DMS153 treated with DMSO at 0.1 percent for 48 hours (cell line): ENCODE measurements around the gene THOC1.
"Not testable (repeated sequence)": the region's sequence is repeated elsewhere in the genome, so short reads cannot be mapped to it uniquely, and the experiment has no call there.

Experiments used
- DNase-seq: peaks from one replicate; lab custom pipeline; 2025; ENCODE audit not compliant: unreplicated experiment; lab: John Stamatoyannopoulos, UW

Gene THOC1, protein sequence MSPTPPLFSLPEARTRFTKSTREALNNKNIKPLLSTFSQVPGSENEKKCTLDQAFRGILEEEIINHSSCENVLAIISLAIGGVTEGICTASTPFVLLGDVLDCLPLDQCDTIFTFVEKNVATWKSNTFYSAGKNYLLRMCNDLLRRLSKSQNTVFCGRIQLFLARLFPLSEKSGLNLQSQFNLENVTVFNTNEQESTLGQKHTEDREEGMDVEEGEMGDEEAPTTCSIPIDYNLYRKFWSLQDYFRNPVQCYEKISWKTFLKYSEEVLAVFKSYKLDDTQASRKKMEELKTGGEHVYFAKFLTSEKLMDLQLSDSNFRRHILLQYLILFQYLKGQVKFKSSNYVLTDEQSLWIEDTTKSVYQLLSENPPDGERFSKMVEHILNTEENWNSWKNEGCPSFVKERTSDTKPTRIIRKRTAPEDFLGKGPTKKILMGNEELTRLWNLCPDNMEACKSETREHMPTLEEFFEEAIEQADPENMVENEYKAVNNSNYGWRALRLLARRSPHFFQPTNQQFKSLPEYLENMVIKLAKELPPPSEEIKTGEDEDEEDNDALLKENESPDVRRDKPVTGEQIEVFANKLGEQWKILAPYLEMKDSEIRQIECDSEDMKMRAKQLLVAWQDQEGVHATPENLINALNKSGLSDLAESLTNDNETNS

DNA sequence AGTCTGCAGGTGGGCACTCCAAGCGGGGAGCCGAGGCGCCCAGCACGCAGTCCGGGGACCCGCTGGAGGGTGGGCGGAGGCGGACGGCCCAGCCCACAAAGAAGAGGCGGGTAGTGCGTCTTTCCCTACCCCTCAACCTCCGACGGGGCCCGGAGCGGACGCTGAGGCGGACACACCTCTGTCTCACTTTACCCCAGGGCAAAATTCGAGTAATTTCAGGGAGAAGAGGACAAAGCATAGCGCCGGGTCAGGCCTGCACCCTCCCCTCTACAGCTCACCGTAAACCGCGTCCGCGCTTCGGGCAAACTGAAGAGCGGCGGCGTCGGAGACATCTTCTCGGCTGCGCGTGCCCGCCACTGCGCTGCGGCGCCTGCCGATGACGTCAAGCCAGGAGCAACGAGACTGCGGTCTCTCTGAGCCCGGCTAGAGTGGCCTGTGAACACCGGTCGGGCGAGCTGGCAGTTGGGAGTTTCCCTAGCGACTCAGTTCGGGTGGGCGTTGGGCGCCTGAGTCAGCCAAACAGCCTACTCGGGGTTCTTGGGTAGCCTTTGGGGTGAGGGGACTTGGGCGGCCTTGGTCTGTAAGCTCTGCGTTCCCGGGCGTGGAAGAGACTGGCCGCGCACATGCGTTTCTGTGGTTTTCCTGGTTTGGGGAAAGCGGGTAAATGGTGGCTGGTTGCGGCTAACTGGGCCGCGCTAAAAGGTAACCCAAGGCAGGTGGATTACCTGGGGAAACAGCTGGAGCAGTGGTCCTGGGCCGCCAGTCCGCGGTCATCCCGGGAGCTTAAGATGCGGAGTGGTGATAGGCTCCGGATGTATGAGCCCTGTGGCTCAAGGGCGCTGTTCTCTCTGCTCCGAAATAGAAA lies at the start of gene THOC1:
THOC1 (minus strand) TSS at position 360 of the 865 bp plus-strand sequence; CDS start at position 332, 28 bp downstream.
- peak; percentile 35 for DNase-seq

DNA sequence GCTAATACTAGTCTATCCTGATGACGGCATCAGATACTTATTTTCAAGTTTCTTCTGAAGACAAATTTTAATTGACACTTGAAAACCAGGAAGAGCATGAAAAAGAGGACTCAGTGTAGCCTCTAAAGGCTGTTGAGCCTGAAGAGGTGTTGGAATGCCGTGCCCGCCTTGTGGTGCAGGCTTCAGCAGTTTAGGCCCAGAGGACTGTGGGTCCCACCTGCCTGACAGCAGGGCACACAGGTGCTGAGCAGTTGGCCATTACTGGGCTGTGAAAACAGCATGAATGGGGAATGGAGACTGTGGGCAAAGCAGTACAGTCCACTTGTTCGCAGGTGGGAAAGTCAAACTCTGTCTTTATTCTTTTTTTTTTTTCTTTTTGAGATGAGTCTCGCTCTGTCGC lies 49.8 kb upstream of the THOC1 start:
- no peak for DNase-seq

DNA sequence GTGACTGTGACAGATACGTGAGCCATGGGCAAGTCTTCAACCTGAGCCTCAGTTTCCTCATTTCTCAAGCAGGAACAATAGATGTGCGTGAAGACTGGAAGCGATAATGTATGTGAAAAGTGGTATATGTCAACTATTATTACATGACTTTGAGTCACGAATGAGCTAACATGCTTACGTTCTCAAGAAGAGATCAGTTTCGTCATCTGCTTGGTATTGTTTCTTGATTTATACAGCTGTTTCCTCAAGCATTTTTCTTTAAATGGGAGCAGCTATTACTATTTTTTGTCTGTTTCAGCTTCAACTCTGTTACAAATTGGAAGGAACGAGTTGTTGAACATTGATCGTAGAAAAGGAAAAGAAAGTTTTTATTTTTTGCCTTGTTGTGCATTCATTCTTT lies 48.5 kb upstream of the THOC1 start:
- DNase-seq: no peak

DNA sequence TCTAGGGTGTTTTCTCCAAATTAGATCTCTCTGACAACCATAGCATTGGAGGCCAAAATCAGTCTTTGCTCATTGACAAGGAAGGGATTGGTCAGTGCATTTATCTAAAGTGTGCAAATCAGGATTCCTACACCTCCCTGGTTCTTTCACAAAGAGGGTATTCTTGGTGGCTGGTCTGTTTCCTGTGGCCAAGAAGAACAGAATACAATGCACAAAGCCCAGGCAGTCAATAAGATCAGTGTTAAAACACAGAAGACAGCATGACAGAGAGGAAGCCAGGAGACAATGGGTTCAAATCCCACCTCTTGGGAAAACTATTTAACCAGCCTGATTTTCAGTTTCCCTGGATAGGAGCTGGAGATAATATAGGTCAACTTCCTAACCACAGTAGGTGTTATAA lies 46.1 kb upstream of the THOC1 start:
- no peak for DNase-seq

DNA sequence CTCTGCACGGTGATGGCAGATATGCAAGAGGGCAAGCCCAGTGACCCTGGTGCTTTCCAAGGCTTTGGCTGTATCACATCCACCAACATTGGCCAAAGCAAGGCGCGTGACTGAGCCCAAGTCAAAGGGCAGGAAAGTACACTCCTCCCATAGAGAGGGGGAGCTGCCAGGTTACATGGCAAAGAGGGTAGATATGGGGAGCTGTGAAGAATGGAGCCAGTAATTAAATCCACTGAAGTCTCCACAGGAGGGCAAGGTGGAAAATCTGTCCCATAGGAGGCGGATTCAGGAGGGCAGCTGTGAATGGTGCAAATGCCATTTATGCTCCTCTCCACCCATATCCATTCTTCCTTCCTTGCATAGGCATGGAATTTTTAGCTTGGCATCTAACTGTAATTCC lies 44.6 kb upstream of the THOC1 start:
- no peak for DNase-seq

DNA sequence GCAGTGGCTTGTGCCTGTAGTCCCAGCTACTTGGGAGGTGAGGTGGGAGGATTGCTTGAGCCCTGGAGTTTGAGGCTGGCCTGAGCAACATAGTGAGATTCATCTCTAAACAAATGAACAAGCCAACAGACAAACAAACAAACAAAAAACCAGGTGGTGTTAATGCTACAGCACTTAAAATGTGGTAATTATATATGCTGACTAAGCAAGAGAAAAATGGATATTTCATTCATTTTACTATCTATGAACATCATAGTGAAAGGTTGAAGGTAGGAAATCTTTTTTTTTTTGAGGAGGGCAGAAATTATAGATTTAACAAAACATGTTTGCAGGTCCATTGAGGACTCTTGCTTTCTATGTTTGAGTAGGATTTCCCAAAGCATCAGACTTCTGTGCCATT lies 42.2 kb upstream of the THOC1 start:
- DNase-seq: no peak

DNA sequence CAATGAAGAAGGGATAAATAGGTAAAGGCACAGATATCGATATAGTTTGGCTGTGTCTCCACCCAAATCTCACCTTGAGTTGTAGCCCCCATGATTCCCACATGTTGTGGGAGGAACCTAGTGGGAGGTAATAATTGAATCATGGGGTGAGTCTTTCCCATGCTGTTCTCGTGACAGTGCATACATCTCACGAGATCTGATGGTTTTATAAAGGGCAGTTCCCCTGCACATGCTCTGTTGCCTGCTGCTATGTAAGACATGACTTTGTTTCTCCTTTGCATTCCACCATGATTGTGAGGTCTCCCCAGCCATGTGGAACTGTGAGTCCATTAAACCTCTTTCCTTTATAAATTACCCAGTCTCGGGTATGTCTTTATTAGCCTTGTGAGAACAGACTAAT lies 40.2 kb upstream of the THOC1 start:
- not testable (repeated sequence) for DNase-seq

DNA sequence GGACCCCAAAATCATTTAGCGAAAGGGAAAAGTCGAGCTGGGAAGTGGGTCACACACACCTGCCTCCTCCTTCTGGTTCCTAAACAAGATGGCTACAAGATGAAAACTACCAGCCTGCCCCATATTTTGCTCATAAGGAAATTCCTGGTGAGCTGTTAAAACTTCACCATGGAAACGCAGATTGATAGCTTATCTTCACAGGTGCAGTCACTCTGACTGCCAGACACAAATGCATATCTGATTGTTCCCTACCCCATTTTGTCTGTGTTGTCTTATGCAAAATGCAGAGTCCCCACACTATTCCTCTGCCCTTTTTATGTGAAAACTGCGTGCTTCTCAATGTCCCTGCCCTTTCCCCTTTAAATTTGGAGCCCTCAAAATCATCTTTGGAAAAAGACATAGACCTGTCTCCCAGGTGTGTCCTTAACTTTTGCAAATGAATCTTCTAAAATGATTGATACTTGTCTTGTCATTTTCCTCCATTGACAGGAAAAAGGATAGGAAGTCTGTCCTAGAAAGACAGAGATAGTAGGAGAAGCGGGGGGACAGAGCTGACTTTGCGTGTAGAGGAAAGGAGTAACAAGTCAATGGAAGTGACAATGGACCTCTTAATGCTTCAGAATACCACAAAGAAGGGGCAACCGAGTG lies 38.9 kb upstream of the THOC1 start:
- no peak for DNase-seq

DNA sequence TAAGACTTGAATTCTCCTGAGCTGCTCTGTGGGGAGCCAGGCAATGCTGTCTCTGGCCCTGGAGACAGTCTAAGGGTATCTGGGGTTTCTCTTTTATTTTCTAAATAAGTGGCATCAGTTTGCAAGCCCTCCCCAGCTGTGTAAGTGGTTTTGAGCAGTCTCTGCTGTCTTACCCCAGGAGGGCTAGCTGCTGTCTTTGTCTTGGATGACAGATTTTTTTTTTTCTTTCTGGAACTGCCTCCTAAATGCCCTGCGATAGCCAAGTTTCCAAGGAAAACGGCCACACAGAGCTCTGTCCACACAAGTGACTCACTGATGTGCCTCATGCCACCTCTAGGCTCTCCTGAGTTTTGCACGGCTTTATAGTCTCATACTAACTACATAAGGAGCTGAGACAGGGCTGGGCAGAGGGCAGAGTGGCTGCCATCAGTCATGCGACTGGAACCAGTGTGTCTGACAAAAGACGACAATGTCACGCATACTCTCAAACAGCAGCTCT lies 37.2 kb upstream of the THOC1 start:
- no peak for DNase-seq

DNA sequence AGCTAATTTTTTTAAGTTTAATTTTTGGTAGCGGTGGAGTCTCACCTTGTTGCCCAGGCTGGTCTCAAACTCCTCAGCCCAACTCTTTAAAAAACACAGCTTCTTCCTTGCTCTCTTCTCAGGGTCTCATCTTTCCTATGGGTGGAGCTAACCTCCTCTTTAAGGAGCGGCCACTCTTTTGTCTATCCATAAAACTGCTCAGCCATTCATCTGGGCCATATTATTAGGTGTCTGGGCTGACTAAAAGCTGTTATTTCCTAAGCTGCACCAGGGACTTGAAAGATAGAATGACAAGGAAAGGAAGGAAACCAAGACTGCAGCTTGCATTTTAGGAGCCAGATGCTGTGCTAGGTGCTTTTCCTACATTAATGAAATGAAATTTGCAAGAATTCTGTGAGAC lies 35.8 kb upstream of the THOC1 start:
- DNase-seq: no peak

DNA sequence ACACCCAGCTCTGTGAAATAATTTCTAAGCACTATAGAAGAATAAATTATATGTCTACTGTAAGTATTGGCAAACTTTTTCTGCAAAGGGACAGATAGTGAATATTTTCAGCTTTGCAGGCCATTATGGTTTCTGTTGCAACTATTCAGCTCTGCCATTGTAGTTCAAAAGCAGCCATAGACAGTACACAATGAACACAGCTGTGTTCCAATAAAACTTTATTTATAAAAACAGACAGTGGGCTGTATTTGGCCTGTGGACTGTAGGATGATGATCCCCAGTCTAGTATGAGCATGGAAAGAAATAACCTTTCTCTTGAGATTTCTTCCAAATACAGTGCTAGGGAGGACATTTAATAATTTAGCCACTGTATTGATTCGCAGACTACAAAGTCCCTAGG lies 35.2 kb upstream of the THOC1 start:
- no peak for DNase-seq

DNA sequence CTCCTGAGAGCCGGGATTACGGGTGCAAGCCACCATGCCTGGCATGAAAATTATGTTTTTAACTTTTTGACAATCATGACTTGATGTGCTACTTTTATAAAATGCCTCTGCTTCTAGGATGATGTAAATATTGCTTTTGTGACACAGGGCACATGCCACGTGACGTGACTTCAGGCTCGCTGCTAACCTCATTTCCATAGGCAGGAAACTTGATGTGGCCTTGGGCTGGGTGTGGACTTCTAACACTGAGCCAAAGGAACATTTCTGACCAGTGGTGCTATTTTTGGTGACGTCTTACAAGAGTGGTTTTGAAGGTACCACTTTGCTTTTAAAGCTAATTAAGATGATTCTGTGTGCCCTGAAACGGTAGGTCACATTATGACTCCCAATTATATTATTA lies 34.2 kb upstream of the THOC1 start:
- no peak for DNase-seq

DNA sequence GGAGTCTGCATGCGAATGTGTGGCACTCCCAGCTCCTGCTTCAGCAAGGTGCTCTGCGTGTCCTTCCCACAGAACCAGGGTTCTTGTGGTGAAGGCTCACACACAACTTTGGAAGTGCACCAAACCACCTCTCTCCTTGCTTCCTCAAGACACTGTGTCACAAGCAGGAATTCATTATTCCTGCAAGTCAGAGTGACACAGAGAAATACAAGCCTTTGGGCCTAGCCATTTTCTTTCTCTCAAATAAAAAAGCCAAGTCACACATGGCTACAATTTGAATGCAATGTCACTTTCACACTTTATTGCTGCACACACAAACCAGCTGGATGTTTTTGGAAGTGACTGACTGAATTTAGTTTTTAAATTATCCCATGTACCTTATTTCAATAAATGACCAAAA lies 30.1 kb upstream of the THOC1 start:
- no peak for DNase-seq

DNA sequence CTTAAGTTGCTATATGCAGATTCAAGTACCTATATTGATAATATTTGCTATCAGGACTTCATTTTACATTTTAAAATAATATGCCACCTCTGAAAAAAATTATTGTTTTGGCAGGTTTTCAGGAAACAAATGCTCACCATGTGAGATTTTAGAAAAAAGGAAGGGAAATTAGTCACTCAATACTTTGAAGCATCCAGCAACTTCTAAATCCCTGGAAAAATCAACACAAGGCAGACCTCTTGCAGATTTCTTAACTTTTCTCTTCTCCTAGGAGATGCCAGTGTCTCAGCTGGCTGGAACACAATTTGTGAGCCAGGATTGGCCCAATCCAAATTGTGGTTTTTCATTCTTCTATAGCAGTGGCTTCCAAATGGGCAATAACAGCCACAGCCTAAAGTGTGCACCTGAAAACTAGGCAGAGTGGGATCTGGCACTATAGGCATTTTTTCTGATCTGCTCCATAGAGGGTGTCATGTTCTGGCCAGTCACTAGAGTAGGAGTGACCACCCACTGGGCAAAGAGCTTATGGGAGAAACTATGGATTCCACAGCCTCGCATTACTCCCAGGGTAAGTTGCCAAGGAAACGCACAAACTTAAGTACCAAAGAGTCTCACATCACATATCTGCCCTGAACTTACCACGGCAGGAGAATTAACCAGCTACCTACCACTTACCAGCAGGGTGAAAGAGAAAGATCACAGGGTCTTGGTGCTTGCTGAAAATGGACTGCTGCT lies 28.1 kb upstream of the THOC1 start:
- no peak for DNase-seq

DNA sequence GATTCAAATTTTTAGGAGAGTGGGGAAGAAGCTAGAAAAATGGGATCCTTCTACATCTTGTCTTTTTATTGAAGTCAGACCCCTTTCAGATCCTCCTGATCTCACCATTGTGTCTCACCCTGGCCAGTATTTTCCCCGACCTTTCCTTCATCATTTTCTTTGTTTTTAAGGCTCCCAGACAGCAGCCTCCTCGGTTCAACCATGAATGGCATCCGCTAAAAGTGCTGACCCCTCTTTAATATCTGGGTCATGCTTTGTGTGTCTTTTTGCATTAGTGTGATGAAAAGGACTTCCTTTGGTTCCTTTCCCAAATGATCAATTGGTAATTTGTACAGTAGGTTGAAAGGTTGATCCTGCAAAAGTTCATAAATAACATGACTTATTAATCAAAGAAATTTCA lies 26.7 kb upstream of the THOC1 start:
- DNase-seq: no peak

DNA sequence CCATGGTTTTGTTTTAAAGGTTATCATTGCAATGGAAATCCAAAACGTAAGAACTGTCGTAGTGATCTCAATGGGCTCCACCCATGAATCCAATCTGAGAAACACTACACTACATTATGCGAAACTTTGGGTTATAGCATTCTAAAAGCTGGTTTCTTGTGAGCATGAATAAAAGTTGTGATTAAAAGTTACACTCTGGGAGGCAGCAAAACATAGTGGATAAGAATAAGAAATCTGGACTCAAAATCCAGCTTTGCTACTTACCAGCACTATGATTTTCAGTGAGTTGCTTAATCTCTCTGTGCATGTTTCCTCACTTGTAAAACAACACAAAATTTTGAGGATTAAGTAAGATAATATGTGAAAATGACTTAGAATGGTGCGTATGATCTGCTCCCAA lies 25.7 kb upstream of the THOC1 start:
- no peak for DNase-seq

DNA sequence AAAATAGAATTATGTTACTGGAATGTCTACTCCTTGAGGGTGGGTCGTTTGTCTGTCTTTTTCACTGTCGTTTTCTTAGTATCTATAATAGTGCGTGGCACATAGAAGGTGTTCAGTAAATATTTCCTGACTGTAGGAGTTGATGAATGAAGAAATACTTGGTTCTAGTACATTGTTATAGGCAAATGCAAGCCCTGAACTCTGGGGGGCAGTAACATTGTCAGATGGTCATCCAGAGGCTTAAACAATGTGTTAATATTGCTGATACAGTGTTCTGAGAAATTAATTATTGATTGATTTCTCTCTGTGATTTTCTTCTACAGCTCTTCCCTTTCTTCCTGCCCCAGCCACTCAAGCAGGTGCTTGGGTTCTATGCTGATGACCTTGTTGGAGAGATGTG lies 24.4 kb upstream of the THOC1 start:
- DNase-seq: no peak

DNA sequence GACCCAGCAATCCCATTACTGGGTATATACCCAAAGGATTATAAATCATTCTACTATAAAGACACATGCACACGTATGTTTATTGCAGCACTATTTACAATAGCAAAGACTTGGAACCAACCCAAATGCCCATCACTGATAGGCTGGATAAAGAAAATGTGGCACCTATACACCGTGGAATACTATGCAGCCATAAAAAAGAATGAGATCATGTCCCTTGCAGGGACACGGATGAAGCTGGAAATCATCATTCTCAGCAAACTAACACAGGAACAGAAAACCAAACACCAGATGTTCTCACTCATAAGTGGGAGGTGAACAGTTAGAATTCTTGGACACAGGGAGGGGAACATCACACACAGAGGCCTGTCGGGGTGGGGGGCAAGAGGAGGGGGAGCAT lies 22.1 kb upstream of the THOC1 start:
- DNase-seq: not testable (repeated sequence)

DNA sequence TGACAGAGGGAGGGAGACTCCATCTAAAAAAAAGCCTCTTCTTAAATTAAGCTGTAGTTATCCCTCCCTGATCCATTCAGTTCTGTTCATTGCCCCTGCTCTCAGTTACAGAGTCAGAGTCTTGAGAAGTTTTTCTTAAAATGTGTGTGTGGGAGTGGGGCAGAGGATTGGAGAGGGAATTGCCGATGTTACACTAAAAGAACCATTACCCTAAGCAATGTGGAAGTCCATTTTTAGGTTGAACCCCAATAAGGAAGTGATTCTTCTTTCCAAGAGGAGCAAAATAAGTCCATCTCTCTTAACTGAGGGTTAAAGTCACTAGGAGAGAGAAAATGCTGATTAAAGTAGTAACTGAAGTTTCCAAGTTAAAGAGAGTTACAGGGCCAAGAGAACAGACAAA lies 21.2 kb upstream of the THOC1 start:
- no peak for DNase-seq

DNA sequence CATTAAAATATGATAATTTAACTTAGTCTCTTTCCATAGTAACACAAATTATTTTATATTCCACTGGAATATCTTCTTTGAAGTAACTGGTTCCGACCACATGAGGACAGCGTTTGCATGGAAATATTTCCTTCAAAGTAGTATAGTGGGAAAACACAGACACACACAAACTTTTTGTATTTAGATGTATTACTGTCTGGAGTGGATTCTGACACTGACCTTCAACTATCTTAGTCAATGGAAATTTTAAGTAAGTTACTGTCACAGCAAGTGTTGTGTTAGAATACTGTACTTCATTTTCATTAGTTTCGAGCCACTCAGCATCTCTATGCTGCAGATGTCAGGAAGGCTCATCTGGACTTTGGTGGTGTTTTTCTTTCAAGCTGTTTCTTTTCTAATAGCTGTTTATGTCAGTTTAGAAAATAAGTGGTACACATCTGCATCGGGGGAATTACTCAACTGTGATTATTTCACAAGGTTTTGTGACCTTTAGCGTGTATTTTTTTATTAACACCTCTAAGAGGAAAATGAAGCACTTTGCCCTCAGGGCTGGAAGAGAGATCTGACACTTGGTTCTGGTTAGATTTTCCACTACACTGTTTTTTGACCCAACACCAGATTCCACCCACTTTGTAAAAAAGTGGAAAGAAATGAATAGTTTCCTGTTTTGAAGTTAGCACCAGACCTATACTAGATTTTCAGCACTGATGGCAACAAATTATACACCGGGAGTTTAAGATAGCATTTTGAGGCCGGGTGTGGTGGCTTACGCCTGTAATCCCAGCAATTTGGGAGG lies 18.9 kb upstream of the THOC1 start:
- DNase-seq: no peak
